GM21619 (cell line): ENCODE data around the gene THUMPD3.

ENCODE experiments used
- ATAC-seq: cut with Tn5 transposase; IDR thresholded peaks from one replicate; pipeline ENCODE4 v1.9.1; 2021; ENCODE audit not compliant: unreplicated experiment

The THUMPD3 gene, protein sequence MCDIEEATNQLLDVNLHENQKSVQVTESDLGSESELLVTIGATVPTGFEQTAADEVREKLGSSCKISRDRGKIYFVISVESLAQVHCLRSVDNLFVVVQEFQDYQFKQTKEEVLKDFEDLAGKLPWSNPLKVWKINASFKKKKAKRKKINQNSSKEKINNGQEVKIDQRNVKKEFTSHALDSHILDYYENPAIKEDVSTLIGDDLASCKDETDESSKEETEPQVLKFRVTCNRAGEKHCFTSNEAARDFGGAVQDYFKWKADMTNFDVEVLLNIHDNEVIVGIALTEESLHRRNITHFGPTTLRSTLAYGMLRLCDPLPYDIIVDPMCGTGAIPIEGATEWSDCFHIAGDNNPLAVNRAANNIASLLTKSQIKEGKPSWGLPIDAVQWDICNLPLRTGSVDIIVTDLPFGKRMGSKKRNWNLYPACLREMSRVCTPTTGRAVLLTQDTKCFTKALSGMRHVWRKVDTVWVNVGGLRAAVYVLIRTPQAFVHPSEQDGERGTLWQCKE

DNA sequence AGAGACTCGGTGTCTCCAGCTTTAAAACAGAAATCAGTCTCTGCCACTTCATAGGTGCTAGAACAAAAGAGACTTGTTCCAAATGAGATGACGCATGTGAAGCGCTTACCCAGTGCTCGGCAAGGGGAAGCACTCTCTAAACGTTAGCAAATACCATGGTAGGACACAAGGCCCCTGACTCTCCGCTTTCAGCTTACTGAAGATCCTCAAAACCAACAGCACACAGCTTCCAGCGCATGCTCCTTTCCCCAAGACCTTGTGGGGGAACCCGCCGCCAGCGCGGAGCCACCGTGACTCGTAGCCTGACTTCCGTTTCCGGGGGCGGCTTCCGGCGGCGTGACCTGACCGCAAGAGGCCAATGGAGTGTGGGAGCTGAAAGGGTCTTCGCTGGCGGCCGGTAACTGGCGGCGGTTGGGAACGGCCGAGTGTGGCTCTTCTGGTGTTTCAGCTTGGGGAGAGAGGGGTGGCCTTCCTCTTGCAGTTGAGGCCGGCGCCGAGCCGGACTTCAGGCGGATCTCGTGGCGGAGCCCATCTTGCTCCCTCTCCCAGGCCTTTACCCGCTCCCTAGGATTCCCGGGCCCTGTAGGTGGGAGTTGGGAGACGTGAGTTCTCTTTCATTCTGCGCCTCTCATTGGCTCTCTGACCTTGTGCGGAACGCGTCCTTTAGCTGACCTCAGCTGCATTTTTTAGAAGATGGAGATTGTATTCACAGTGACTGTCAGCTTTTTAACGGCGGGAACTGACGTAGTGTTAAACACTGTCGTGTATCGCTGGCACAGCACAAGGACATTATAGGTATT lies at the start of gene THUMPD3:
TSS of gene THUMPD3 (plus strand) at position 324 of the 800 bp plus-strand sequence. CDS start 2,015 bp downstream, outside the sequence.
- peak; percentile 96 for ATAC-seq

DNA sequence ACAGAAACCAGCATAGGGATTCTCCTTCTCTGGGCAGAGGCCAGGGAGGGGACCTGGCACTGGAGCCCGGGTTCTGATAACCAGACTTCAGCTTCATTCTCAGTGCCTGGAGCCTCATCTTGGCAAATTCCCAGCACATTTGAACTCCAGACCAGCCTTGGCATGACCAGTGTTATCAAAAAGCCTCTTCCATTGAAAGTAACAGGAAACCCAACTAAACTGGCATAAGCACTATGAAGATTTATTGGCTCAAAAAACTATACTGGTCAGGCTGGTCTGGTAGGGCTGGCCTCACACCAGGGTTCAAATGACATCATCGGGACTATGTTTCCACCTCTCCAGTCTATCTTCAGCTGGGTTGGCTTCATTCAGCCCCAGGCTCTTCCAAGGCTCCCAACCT lies 48.1 kb upstream of the THUMPD3 start:
- ATAC-seq = no peak

DNA sequence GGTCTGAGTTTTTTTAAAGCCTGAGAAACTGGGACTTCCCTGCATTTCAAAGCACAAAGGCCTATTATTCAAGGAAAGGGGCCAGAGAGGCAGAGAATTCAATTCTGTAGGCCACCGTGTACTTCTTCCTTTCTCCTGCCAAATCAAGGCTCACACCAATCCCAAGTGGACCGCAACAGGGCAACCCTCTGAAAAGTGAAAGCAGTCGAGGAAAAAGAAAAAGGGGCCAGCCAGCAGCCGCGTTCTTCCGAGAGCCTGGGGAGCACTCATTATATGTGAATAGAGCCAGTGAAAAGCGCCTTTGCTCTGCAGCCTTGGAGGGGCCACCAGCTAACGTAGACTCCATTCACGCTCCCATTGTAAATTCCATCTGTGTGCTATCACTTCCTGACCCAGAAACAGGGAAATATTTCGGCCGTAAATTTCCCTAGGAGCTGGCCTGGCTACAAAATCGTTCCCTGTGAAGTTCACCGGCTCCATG lies 45.9 kb upstream of the THUMPD3 start:
- ATAC-seq = no peak

DNA sequence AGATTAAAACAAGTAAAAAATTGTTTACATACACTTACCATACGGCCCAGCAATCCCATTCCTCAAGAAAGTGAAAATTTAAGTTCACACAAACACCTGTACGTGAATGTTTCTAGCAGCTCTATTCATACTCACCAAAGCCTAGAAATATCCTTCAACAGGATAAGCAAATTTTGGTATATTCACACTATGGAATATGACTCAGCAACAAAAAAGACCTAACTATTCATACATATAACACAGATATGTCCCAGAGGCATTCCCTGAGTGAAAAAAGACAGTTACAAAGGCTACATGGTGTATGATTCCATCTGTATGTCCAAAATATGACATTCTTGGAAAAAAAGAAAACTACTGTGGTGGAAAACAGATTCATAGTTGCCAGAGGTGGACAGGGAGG lies 40.1 kb upstream of the THUMPD3 start:
- no peak for ATAC-seq

DNA sequence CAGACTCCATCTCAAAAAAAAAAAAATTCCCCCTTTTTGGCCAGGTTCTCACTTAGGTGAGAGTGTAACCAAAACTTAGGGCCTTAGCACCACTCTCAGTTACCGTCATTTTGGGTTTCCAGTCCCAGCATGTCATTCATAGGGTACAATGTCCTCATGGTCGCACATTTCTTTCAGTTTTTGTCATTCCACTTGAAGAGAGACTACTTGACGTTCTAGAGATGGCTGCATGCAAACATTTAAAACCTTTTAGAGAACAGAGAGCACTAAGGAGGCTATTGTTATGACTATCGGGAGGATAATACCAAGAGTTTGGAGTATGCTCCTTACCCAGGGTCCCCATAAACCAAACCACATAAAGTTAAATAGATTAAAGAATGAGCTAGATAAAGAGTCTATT lies 37.9 kb upstream of the THUMPD3 start:
- no peak for ATAC-seq

DNA sequence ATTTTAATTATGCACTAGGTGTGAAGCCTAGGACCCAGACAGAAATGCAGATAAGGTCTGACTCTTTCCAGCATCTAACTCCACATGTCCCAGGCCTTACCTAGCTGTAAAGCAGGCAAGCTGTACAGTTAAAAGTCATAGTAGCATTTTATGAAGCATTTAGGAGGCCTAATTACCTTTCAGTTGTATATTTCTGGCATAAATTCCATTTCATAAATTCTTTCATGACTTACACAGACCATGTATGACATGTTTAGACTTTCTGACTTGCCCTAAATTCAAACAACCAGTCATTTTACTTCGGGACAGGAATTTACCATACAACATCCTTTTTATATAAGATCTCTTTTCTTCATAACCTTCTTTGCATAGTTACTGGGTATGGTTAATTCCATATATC lies 35.3 kb upstream of the THUMPD3 start:
- ATAC-seq = no peak

DNA sequence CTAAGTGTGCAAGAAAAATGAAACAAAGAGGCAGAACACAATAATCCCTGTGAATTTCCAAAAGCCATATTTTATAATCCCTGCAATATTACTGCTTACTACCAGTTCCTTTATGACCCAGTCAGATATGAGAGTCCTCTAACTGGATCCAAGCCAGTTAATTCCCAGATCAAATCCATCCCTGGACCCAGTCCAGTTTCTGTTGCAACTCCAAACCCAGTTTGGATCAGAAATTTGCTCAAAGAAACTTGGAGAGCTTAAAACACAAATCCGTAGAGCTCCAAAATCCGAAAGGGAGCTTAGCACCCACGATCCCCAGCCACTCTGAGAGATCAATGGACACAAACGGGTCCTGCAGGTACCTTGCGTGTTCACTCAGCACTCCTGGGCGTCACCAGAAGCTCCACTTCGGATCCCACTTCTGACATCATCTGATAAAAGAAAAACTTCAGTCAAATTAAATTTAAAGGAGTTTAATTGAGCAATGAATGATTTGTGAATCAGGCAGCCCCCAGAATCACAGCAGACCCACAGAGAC lies 32.6 kb upstream of the THUMPD3 start:
- no peak for ATAC-seq

DNA sequence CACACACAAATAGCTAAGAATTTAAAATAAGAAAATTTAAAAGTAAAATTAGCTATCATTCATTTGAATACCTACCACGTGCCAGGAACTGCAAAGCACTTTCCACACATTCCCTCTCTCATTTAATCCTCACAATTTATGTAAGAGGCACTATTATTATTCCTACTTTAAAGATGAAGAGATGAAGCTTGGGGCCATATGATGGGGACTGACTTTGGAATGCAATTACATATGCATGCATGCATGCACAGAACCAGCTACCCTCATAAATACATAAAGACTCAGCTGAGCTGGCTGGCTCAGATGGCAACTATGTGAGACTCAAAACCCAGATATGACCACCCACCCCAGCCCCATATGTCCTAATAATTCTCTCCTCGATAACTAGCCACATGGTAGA lies 31.7 kb upstream of the THUMPD3 start:
- ATAC-seq = no peak

DNA sequence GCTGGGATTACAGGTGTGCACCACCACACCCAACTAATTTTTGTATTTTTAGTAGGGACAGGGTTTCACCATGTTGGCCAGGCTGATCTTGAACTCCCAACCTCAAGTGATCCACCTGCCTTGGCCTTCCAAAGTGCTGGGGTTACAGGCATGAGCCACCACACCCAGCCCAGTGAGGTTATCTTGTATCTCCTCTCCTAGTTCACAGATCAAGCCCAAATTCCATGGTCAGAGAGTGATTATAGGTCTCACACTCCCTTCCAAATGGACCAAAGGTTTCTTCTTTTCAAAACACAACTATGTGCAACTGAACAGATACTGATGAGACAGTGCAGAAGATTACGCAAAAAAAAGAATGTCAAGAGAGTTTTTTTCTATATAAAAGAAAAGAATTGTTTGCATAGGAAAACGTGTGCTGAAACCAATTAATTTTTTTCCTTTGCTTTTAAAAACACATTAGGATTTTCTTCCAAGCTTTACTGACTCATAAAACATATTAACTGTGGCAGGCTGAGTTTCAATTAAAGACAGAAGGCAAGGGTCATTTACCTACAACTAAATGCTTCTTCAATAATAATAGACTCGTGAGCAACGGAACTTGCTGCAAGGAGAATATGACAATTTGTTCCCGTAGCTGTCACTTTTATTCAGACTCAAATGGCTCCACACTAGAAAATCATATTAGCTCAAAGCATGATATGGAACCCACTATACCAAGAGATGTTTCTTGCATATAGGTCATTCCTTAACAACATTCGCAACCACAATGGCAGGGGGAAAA lies 30.4 kb upstream of the THUMPD3 start:
- no peak for ATAC-seq

DNA sequence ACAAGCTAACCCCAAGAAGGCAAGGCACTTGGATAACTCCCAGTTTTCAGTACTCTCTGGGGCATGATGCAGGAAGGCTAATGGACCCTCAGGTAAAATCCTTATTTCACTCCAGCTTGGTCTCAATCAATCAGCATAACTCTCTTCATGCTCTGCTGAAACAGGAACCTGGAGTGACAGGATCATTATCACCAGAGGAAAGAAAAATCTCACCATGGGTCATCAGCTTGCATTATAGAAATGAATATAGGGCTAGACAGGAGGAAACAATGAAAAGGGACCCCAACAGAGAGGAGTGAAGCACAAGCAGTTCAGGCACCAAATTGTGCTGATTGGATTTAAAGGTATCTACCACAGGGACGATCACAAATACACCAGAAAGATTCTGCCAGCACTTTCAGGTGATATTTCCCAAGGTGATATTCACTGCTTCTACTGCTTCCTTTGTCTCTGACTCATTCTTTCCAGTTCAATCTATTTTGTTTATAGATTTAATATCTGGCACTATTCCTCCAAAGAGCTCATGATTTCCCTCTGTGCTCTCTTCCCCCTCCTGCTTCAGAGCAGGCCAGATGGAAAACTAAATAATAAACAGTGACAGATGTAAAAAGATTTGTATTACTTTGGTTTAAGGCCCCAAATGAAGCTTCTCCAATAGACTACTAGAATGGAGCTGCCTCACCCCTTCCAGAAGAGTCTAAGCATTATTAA lies 22.9 kb upstream of the THUMPD3 start:
- ATAC-seq = no peak

DNA sequence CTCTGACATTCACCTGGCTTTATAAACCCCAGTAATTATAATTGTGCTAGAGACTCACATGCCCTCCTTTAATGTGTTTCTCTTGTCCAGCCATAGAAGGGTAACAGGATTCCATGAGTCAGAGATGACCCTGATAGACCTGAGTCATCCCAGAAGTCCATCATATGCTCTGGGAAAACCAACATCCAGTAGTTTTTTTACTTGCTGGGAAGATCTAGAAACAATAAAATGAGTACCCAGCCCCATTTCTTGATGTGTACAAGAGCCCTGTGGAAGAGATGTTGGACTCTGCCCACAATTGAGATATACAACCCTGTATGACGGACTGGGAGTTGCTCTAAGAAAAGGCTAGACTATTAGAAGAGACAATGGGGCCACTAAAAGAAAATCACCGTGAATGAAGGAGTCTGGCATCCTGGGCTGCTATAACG lies 22.4 kb upstream of the THUMPD3 start:
- ATAC-seq = no peak

DNA sequence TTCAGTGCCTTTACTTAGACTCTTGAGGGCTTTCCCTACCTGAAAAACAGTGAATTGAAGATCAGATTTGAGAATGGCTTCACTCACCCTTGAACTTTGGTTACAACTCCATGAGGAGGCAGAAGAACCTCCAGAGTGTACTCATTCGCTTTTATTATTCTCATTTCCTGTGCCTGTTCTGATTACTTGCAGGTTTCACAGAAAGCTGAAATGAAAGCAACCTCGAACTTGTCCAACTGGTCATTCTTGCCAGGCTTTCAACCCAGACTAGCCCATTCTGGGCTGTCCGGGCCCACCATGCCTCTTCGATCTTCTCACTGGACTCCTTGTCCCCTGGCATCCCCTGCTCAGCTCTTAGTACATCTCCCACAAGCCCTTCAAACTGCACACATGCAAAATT lies 20.2 kb upstream of the THUMPD3 start:
- ATAC-seq = no peak

DNA sequence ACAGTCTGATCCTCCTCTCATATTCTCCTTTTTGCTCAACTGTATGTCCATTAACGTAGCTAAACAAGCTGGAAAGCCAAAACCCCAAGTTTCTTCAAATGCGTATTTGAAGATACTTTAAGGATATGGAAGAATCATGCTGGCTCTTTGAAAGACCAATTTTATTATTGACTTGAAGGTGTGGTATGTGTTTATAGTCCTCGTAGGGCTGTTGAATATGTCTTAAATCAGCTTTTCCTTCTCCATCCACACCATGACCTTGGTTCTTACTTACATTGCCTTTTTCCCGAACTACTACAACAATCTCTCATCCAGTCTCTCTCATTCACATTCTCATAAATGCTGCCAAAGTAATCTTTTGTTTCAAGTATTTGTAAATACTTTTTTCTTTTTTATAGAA lies 19.7 kb upstream of the THUMPD3 start:
- ATAC-seq = no peak

DNA sequence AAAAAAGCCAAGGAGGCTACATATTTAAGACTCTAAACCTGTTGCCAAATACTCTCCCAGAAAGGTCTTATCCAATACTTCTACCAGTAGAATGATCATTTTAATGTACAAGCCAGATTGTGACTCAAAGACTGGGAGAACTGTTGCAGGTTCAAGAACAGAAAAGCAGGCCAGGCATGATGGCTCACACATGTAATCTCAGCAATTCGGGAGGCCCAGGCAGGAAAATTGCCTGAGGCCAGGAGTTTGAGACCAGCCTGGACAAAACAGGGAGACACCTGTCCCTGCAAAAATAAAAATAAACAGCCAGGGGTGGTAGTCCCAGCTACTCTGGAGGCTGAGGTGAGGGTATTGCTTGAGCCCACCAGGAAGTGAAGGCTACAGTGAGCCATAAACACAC lies 17.8 kb upstream of the THUMPD3 start:
- no peak for ATAC-seq

DNA sequence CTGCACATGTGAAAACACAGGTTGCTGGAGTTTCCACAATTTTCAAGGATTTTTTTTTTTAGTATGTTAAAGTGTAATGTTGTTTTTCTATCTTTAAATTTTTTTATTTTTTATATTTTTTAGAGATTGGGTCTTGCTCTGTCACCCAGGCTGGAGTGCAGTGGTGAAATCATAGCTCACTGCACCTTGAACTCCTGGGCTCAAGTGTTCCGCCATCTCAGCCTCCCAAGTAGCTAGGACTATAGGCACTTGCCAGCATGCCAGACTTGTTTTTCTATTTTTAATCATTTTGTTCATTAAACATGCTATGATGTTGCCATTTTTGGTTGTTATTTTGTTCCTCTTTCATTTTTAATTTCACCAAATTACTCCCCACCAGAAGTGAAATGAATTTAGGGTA lies 16.7 kb upstream of the THUMPD3 start:
- no peak for ATAC-seq

DNA sequence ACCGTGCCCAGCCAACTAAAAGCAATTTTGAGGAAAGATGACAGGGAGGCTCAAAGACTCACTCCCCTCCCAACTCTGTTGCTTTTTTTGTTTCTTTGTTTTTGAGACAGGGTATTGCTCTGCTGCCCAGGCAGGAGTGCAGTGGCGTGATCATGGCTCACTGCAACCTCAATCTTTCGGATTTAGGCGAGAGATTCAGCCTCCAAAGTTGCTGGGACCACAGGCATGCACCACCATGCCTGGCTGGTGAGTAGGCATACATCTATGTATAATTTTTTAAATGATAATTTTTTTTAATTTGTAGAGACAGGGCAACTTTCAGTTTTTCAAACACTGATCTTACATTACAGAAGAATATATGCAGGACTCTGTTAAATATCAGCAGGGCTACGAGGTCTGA lies 15.8 kb upstream of the THUMPD3 start:
- ATAC-seq = no peak

DNA sequence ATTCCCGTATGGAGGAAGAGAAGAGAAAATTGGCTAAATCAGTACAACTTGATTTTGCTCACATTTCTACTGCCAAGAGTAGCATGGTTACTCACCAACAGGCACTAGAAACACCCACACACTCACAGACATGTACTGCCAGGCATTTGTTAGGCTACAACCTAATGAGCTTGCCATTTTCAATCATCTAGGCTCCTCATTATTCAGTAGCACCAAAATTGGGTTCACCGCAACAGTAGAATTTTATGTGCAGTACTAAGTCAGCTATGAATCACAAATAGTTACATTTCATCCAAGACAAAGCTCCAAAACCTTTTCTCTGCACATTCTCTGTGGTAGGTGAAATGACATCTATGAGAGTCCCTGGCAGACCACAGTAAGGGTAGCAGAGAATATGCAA lies 15.0 kb upstream of the THUMPD3 start:
- ATAC-seq = no peak

DNA sequence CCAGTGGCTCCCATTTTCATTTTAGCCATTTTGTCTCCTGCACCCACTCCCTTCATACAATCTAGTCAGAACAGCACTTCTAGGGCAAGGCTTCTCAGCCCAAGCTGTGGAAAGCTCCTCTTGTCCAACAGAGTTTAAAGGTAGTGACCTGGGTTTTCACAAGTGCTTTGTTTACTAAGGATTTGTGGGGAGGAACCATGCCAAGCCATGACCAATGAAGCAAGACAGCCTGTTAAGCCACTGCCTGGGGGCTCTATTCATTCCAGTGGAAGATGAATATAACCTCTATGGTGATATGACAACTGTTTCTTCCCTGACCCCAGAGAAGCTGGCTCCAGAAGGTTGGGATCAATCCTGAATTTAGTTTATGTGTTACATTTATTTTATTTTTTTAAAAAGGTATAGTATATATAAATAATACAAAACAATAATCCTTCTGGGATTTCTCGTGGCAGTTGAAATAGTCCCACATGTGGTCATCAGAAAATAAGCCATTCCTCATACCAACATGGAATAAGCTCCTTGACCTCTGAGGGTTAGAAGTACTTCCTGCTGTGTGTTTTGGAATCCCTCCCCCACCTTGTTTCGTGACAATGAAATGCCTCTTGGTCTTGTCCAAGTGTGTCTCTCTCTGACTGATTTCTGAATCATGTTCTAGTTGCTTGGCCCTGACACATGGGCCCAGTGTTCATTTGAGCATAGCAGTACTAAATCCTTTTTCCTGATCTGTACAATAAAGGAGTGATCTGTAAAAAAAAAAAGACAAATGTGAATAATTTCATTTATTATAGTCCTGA lies 13.3 kb upstream of the THUMPD3 start:
- ATAC-seq = no peak

DNA sequence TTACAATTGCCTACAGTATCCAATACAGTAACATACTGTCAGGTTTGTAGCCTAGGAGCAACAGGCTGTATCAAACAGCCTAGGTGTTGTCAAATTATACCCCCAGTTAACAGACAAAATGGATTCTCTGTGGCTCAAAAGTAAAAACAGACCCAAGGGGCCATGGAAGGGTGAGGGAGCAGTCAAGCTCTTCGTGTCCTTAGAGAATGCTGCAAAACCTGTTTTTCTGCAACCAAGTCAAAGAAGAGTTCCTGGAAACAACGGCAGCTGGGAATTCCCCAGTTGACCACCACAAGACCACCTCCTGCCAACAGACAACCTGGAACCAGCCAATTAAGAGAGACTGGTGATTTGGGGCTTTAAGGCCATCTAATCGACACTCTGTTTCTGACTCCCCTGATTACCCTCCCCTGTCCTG lies 11.1 kb upstream of the THUMPD3 start:
- no peak for ATAC-seq
